Lung (tissue), 12 donors: ENCODE results near the gene FOXJ2. TPM values are rescaled to one million over a fixed set of nuclear protein-coding genes. Genes with fewer than 3 reads are reported as not detected.
A peak's percentile ranks its signal among the peaks of the same experiment; 100 is the strongest.
"Not testable (repeated sequence)": the region's sequence is repeated elsewhere in the genome, so short reads cannot be mapped to it uniquely, and the experiment has no call there.

Experiments
- ATAC-seq: fragments of 200-7000 bp; cut with Tn5 transposase; one replicate; pipeline ENCODE4 v1.9.1; 2020; ENCODE audit warnings: moderate number of reproducible peaks; ENCODE audit not compliant: insufficient read depth, low FRiP score
- DNase-seq, 3 donors: peaks; one replicate each; pipeline ENCODE4 v3.0.0-alpha.2; 2013 to 2017
- H3K27ac ChIP-seq, 2 donors: one replicate each; pipeline ENCODE4 v1.5.1; 2013; ENCODE audit warnings: mild to moderate bottlenecking in 2 of 2, moderate library complexity in 2 of 2, control low read depth in 1 of 2, inconsistent platforms in 1 of 2, low read depth in 1 of 2, low read length in 1 of 2
- H3K27me3 ChIP-seq, 3 donors: one replicate each; pipeline ENCODE4 v1.5.1; 2013; ENCODE audit warnings: low read length in 2 of 3; ENCODE audit not compliant: control insufficient read depth in 3 of 3, insufficient read depth in 3 of 3
- H3K36me3 ChIP-seq, 4 donors: one replicate each; pipeline ENCODE4 v1.5.1; 2013; ENCODE audit warnings: low read length in 4 of 4, mild to moderate bottlenecking in 1 of 4, moderate library complexity in 1 of 4; ENCODE audit not compliant: control insufficient read depth in 4 of 4, insufficient read depth in 4 of 4
- H3K4me1 ChIP-seq, 5 donors: one replicate each; pipeline ENCODE4 v1.5.1; 2013; ENCODE audit warnings: low read length in 5 of 5, mild to moderate bottlenecking in 2 of 5, moderate library complexity in 1 of 5; ENCODE audit not compliant: control insufficient read depth in 5 of 5, insufficient read depth in 5 of 5
- H3K4me3 ChIP-seq: one replicate; pipeline ENCODE4 v1.5.1; 2013; ENCODE audit warnings: mild to moderate bottlenecking, control low read depth, moderate library complexity
- H3K9ac ChIP-seq, 2 donors: one replicate each; pipeline ENCODE4 v1.5.1; 2013; ENCODE audit warnings: low read length in 2 of 2, control low read depth in 1 of 2; ENCODE audit not compliant: insufficient read depth in 1 of 2
- H3K9me3 ChIP-seq, 4 donors: one replicate each; pipeline ENCODE4 v1.5.1; 2013; ENCODE audit warnings: low read length in 3 of 4, mild to moderate bottlenecking in 1 of 4, moderate library complexity in 1 of 4; ENCODE audit not compliant: control insufficient read depth in 4 of 4, insufficient read depth in 3 of 4
- CTCF ChIP-seq: IDR thresholded peaks from 2 replicates; pipeline ENCODE4 v1.5.1; 2012; ENCODE audit warnings: mild to moderate bottlenecking; ENCODE audit errors: control extremely low read depth, extremely low read depth
- whole genome bisulfite sequencing, 2 donors: extraction: QIAGEN DNeasy Blood & Tissue Kit; methylation state at CpG; one replicate each; pipeline ENCODE4 v1.1.7; 2013; 5-methylcytosine and 5-hydroxymethylcytosine counted together
- polyA plus RNA-seq, 2 donors: library from polyadenylated mRNA; stranded (reverse); fragments of 200-250 nt; gene quantifications; one replicate each; pipeline ENCODE4 v1.2.1, GENCODE V29; 2013
- total RNA-seq, 2 donors: library from RNA; depleted of rRNA in 1 of 2; stranded (reverse); fragments of >200 nt in 1 of 2; gene quantifications; one replicate each; pipeline ENCODE4 v1.2.1, GENCODE V29; 2014 to 2021
- donor health status: control.
- donor health status: control.
- donor health status: Bipolar disorder and iron deficiency.
- donor health status: healthy.
- donor health status: DM: yes; HTN: yes; CAD: no.

Gene FOXJ2
- total and polyA plus RNA-seq, 4 donors = 8.3 to 16.7 (median 11.8) TPM

GRCh38 chr12:8028267-8028666 lies 4.2 kb upstream of the FOXJ2 start:
- Histone ChIP-seq H3K27ac (no peak overlapping the region), H3K27me3 (no peaks in the 10 kb centered on the region), H3K4me1 (peaks cover 0 to 5% (median 2%) of the 10 kb centered on the region in 5 donors), H3K9me3 (no peaks in the 10 kb centered on the region), H3K9ac (no peak overlapping the region), H3K4me3 (no peak overlapping the region), H3K36me3 (peaks cover 0 to 2% (median 0%) of the 10 kb centered on the region in 4 donors)
- ATAC-seq = no peak
- DNase-seq = no peak
- 97% methylated on average over 15 of the region's 15 CpGs for WGBS, 2 donors
- no peak for TF ChIP-seq CTCF

- H3K36me3 ChIP-seq = peaks cover 0 to 2% (median 0%) of the 10 kb centered on the region in 4 donors
- H3K27me3 ChIP-seq = no peaks in the 10 kb centered on the region
- no peak for DNase-seq
- no peak for ATAC-seq
- no peak overlapping the region for H3K4me3 ChIP-seq
- WGBS, 2 donors = 77 to 84% methylated on average over 3 of the region's 3 CpGs
- H3K27ac ChIP-seq = no peak overlapping the region
- TF ChIP-seq CTCF = no peak
- H3K9ac ChIP-seq = no peak overlapping the region
- peaks cover 6 to 24% (median 18%) of the 10 kb centered on the region in 5 donors for H3K4me1 ChIP-seq
- H3K9me3 ChIP-seq = no peaks in the 10 kb centered on the region
Observed at GRCh38 chr12:8030189-8030588, 2.3 kb upstream of the FOXJ2 start.

GRCh38 chr12:8031017-8031416 lies 1.5 kb upstream of the FOXJ2 start:
- DNase-seq = not testable (repeated sequence)

GRCh38 chr12:8031872-8032241 lies 659 bp upstream of the FOXJ2 start:
- H3K4me1 ChIP-seq = peaks cover 10 to 34% (median 22%) of the 10 kb centered on the region in 5 donors
- H3K36me3 ChIP-seq = peaks cover 0 to 8% (median 0%) of the 10 kb centered on the region in 4 donors
- no peaks in the 10 kb centered on the region for H3K27me3 ChIP-seq
- WGBS, 2 donors = 45 to 46% methylated on average over 5 of the region's 5 CpGs
- no peak overlapping the region for H3K4me3 ChIP-seq
- DNase-seq (no peak), ATAC-seq (no peak)
- peak overlapping the region in 1 of 2 donors; percentile 87 for H3K9ac ChIP-seq
- no peaks in the 10 kb centered on the region for H3K9me3 ChIP-seq
- no peak for TF ChIP-seq CTCF
- H3K27ac ChIP-seq = peak overlapping the region in 1 of 2 donors; percentile 98

More at GRCh38 chr12:8031017-8031416, 1.5 kb upstream of the FOXJ2 start:
- H3K9me3 ChIP-seq, ATAC-seq, H3K27me3 ChIP-seq, H3K36me3 ChIP-seq, H3K9ac ChIP-seq, H3K4me3 ChIP-seq, H3K27ac ChIP-seq: not testable (repeated sequence)
- H3K4me1 ChIP-seq = peaks cover 8 to 32% (median 22%) of the 10 kb centered on the region in 5 donors
- WGBS, 2 donors = 95 to 96% methylated on average over 23 of the region's 23 CpGs
